Adrenal gland (tissue), 5 donors: ENCODE data around the gene MFN2.

Experiments
- POLR2A ChIP-seq, 2 donors: fragments of 450-650 bp; IDR thresholded peaks; one replicate each; pipeline ENCODE4 v1.6.1; 2017; ENCODE audit warnings: antibody characterized with exemption in 2 of 2, mild to moderate bottlenecking in 2 of 2, moderate library complexity in 1 of 2
- TF ChIP-seq, protein P1 (sequence below), 6 experiments: fragments of 450-650 bp in 4 of 6; fragments of 200-600 bp in 2 of 6; sonication (generic) in 1 of 6; IDR thresholded peaks; 1 replicate in 5 of 6; 2 replicates in 1 of 6; pipeline versions ENCODE4 v1.5.1 to v1.8.0; 2016 to 2021; ENCODE audit warnings: antibody characterized with exemption in 6 of 6, mild to moderate bottlenecking in 2 of 6, moderate library complexity in 1 of 6
- donor health status: DM: no; HTN: no; CAD: no.

DNA sequence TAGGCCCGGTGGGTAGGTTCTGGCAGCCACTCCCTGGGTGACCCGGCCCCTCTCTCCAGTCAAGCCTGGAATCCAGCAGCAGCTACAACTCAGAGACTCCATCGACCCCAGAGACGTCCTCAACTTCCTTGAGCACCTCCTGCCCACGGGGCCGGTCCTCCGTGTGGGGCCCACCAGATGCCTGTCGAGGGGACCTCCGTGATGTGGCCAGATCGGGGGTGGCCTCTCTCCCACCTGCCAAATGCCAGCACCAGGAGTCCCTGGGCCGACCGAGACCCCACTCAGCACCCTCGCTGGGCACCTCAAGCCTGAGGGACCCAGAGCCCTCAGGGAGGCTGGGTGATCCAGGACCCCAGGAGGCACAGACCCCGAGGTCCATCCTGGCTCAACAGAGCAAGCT, 41.8 kb downstream of the MFN2 start:
- TF ChIP-seq, protein P1, sequence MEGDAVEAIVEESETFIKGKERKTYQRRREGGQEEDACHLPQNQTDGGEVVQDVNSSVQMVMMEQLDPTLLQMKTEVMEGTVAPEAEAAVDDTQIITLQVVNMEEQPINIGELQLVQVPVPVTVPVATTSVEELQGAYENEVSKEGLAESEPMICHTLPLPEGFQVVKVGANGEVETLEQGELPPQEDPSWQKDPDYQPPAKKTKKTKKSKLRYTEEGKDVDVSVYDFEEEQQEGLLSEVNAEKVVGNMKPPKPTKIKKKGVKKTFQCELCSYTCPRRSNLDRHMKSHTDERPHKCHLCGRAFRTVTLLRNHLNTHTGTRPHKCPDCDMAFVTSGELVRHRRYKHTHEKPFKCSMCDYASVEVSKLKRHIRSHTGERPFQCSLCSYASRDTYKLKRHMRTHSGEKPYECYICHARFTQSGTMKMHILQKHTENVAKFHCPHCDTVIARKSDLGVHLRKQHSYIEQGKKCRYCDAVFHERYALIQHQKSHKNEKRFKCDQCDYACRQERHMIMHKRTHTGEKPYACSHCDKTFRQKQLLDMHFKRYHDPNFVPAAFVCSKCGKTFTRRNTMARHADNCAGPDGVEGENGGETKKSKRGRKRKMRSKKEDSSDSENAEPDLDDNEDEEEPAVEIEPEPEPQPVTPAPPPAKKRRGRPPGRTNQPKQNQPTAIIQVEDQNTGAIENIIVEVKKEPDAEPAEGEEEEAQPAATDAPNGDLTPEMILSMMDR (IDR thresholded peaks at IDR 0.05), result no peak
- TF ChIP-seq POLR2A (IDR thresholded peaks at IDR 0.05), result no peak
